Smooth muscle cell (in vitro differentiated cells): ENCODE data around the gene LRP1-AS. TPM values are rescaled to one million over a fixed set of nuclear protein-coding genes. Genes with fewer than 3 reads are reported as not detected.

Source experiments
- DNase-seq: peaks from one replicate; lab custom pipeline; 2025; ENCODE audit not compliant: unreplicated experiment; lab: John Stamatoyannopoulos, UW
- H2AFZ ChIP-seq: fragments of 200-600 bp; sonication (generic); 2 replicates; pipeline ENCODE4 v1.6.0; 2016; ENCODE audit warnings: antibody characterized with exemption, low read depth, mild to moderate bottlenecking
- H3F3A ChIP-seq: fragments of 200-600 bp; sonication (generic); 2 replicates; pipeline ENCODE4 v1.6.0; 2017; ENCODE audit warnings: antibody characterized with exemption, low read depth
- H3K27ac ChIP-seq: fragments of 200-600 bp; sonication (generic); 2 replicates; pipeline ENCODE4 v1.5.1; 2016; ENCODE audit warnings: low read depth, mild to moderate bottlenecking
- H3K27me3 ChIP-seq: fragments of 200-600 bp; sonication (generic); 2 replicates; pipeline ENCODE4 v1.6.1; 2016; ENCODE audit warnings: low read depth, mild to moderate bottlenecking
- H3K36me3 ChIP-seq: fragments of 200-600 bp; sonication (generic); 2 replicates; pipeline ENCODE4 v1.5.1; 2016; ENCODE audit warnings: low read depth
- H3K4me1 ChIP-seq: fragments of 200-600 bp; sonication (generic); 2 replicates; pipeline ENCODE4 v1.5.1; 2016; ENCODE audit warnings: low read depth
- H3K4me2 ChIP-seq: fragments of 200-600 bp; sonication (generic); 2 replicates; pipeline ENCODE4 v1.6.0; 2016; ENCODE audit warnings: mild to moderate bottlenecking
- H3K4me3 ChIP-seq: fragments of 200-600 bp; sonication (generic); 2 replicates; pipeline ENCODE4 v1.5.1; 2016; ENCODE audit warnings: mild to moderate bottlenecking
- H3K79me2 ChIP-seq: fragments of 200-600 bp; sonication (generic); 2 replicates; pipeline ENCODE4 v1.6.0; 2016; ENCODE audit warnings: low read depth, mild to moderate bottlenecking
- H3K9ac ChIP-seq: fragments of 200-600 bp; sonication (generic); 2 replicates; pipeline ENCODE4 v1.6.0; 2016; ENCODE audit warnings: low read depth
- H3K9me3 ChIP-seq: fragments of 200-600 bp; sonication (generic); replicated peaks from 2 replicates; pipeline ENCODE4 v1.5.1; 2016; ENCODE audit warnings: low read depth
- H4K20me1 ChIP-seq: fragments of 200-600 bp; sonication (generic); 2 replicates; pipeline ENCODE4 v1.6.0; 2016; ENCODE audit warnings: low read depth
- CTCF ChIP-seq: fragments of 200-600 bp; sonication (generic); IDR thresholded peaks from 2 replicates; pipeline ENCODE4 v1.5.1; 2017; ENCODE audit warnings: borderline replicate concordance, mild to moderate bottlenecking, antibody characterized with exemption; ENCODE audit not compliant: insufficient read depth, poor library complexity, severe bottlenecking
- WGBS: methylation state at CpG from one replicate; pipeline ENCODE4 v1.1.7; 2016; ENCODE audit warnings: low lambda C conversion rate; 5-methylcytosine and 5-hydroxymethylcytosine counted together
- polyA plus RNA-seq: library from polyadenylated mRNA; unstranded; fragments of >200 nt; fragmentation: Nextera tagmentation; extraction: Ambion mirVana; gene quantifications from 2 replicates; pipeline ENCODE4 v1.2.1, GENCODE V29; 2016
- total RNA-seq: library from RNA; depleted of rRNA; stranded (reverse); fragments of >200 nt; gene quantifications from 2 replicates; pipeline ENCODE4 v1.2.3, GENCODE V29; 2014

Gene LRP1-AS
- total and polyA plus RNA-seq, 2 experiments from 2014 or later: not detected

- H3K9me3 ChIP-seq: no peaks in the 10 kb centered on the region
- H3K4me1 ChIP-seq: peaks cover 28% of the 10 kb centered on the region
- no peaks in the 10 kb centered on the region for H3K27me3 ChIP-seq
- WGBS: 73% methylated on average over 9 of the region's 9 CpGs
- H3F3A ChIP-seq: peaks cover 16% of the 10 kb centered on the region
- H3K9ac ChIP-seq: no peak overlapping the region
- H4K20me1 ChIP-seq: peaks cover 14% of the 10 kb centered on the region
- peak overlapping the region; percentile 93 for H3K4me2 ChIP-seq
- peaks cover 15% of the 10 kb centered on the region for H3K79me2 ChIP-seq
- no peak overlapping the region for H2AFZ ChIP-seq
- peak; percentile 85 for TF ChIP-seq CTCF
- H3K4me3 ChIP-seq: peak overlapping the region; percentile 65
- no peak for DNase-seq
- H3K27ac ChIP-seq: peak overlapping the region; percentile 98
- no peaks in the 10 kb centered on the region for H3K36me3 ChIP-seq
These were observed 34.7 kb downstream of the LRP1-AS start for GRCh38 chr12:57112492-57113294.

- no peaks in the 10 kb centered on the region for H3K36me3 ChIP-seq
These were observed 36.2 kb downstream of the LRP1-AS start, which contains the start of gene STAT6 for GRCh38 chr12:57111031-57111734. TSS of gene STAT6 (minus strand) at chr12:57111362. CDS start at chr12:57108278, 3,084 bp downstream.

GRCh38 chr12:57110104-57111030 is 37.1 kb downstream of the LRP1-AS start:
- H3K27ac ChIP-seq: peak overlapping the region; percentile 98
- peak overlapping the region; percentile 93 for H3K4me2 ChIP-seq
- H4K20me1 ChIP-seq: peaks cover 27% of the 10 kb centered on the region
- no peaks in the 10 kb centered on the region for H3K9me3 ChIP-seq
- H3K79me2 ChIP-seq: peaks cover 18% of the 10 kb centered on the region
- peaks cover 16% of the 10 kb centered on the region for H3F3A ChIP-seq
- peaks cover 28% of the 10 kb centered on the region for H3K4me1 ChIP-seq
- peak overlapping the region; percentile 94 for H3K9ac ChIP-seq
- H3K4me3 ChIP-seq: peak overlapping the region; percentile 65
- no peak overlapping the region for H2AFZ ChIP-seq
- WGBS: 4% methylated on average over 26 of the region's 28 CpGs
- no peaks in the 10 kb centered on the region for H3K36me3 ChIP-seq
- TF ChIP-seq CTCF: no peak
- peak; percentile 40 for DNase-seq
- H3K27me3 ChIP-seq: no peaks in the 10 kb centered on the region

More at GRCh38 chr12:57111031-57111734, 36.2 kb downstream of the LRP1-AS start, which contains the start of gene STAT6:
- Histone ChIP-seq H3K79me2 (peaks cover 18% of the 10 kb centered on the region), H3K4me2 (peak within 1 kb of the TSS; percentile 93), H3F3A (peaks cover 16% of the 10 kb centered on the region), H3K27ac (peak within 1 kb of the TSS; percentile 98), H3K4me3 (peak within 1 kb of the TSS; percentile 65), H2AFZ (no peak within 1 kb of the TSS), H3K4me1 (peaks cover 28% of the 10 kb centered on the region), H3K27me3 (no peaks in the 10 kb centered on the region), H3K9me3 (no peaks in the 10 kb centered on the region), H3K9ac (peak within 1 kb of the TSS; percentile 94), H4K20me1 (peaks cover 26% of the 10 kb centered on the region)
- no peak for TF ChIP-seq CTCF
- 0% methylated on average over 6 of the region's 13 CpGs for WGBS
- peak; percentile 47 for DNase-seq
